ENCODE data around the gene MDH1.

Gene MDH1

DNA sequence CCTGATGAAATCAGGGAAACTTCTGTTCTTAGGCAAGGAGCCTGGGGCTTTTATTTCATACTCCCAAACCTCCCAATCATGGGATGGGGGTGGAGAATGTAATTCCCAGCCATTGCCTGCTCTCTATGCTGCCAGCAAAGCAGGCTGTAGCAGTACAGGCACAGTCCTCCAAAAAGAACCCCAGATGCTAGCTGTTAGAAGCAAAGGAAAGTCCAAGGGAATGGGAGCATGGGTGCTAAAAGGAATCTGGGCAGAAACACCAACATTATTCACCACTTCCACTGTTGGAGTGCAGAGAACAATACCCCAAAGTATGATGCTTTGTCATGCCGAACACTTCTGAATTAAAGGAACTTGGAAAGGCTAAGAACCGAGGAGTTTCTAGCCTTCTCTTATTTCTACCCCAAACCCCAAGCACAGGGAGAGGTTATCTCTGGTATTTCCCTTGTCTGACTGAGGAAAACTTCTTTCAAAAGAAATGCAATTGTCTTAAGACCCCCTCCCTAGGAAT is 24.7 kb downstream of the MDH1 start:
- Histone ChIP-seq H3K9ac (ENCODE audit: low read length) (no peak overlapping the region), H3K79me2 (ENCODE audit: low read length) (no peaks in the 10 kb centered on the region), H2AFZ (ENCODE audit: low read depth, low read length) (no peak overlapping the region), H3K4me3 (ENCODE audit: low read length) (no peak overlapping the region), H4K20me1 (ENCODE audit: insufficient read depth, low read length) (no peaks in the 10 kb centered on the region), H3K36me3 (replicated peaks; ENCODE audit: low read depth, low read length) (no peaks in the 10 kb centered on the region), H3K27ac (ENCODE audit: low read length) (no peak overlapping the region), H3K27me3 (ENCODE audit: low read depth, low read length) (no peaks in the 10 kb centered on the region), H3K9me3 (ENCODE audit: insufficient read depth, low read length) (no peaks in the 10 kb centered on the region), H3K4me2 (ENCODE audit: low read length) (no peak overlapping the region), H3K4me1 (ENCODE audit: low read length) (0 out of 2 replicates have a peak, but pooled peaks cover 6% of the 10 kb centered on the region)
- no peak for TF ChIP-seq CTCF (IDR thresholded peaks at IDR 0.05; ENCODE audit: low read depth, low read length)
- TF ChIP-seq EZH2phosphoT487 (IDR thresholded peaks at IDR 0.05; ENCODE audit: low read depth) = no peak

DNA sequence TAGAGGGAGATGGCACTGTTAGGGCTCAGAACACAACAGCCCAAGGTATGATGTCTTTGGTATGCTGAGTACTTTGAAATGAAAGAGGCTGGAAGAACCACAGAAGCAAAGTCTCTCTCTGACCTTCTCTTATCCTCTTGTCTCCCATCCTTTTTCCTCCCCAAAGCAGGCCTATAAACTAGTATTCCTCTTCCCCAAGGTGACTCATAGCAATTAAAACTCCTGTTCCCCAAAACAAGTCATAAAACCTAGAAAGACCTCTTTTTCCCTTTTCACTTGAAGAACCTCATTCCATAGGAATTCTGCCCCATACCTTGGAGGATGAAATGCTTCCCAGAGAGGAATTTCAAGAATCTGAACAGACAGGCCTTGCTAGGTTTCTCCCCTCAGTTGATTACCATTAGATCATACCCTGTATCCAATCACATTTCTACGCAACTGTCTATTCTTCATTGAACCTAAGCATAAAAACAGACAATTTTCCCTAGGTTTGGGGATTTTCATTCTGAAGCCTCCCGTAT is 25.7 kb downstream of the MDH1 start:
- Histone ChIP-seq H3K9me3 (ENCODE audit: insufficient read depth, low read length) (no peaks in the 10 kb centered on the region), H3K27me3 (ENCODE audit: low read depth, low read length) (no peaks in the 10 kb centered on the region), H3K4me3 (ENCODE audit: low read length) (no peak overlapping the region), H4K20me1 (ENCODE audit: insufficient read depth, low read length) (no peaks in the 10 kb centered on the region), H3K79me2 (ENCODE audit: low read length) (no peaks in the 10 kb centered on the region), H3K27ac (ENCODE audit: low read length) (no peak overlapping the region), H2AFZ (ENCODE audit: low read depth, low read length) (no peak overlapping the region), H3K9ac (ENCODE audit: low read length) (no peak overlapping the region), H3K4me1 (ENCODE audit: low read length) (0 out of 2 replicates have a peak, but pooled peaks cover 5% of the 10 kb centered on the region), H3K4me2 (ENCODE audit: low read length) (no peak overlapping the region), H3K36me3 (replicated peaks; ENCODE audit: low read depth, low read length) (no peaks in the 10 kb centered on the region)
- TF ChIP-seq CTCF (IDR thresholded peaks at IDR 0.05; ENCODE audit: low read depth, low read length) (no peak), EZH2phosphoT487 (IDR thresholded peaks at IDR 0.05; ENCODE audit: low read depth) (no peak)

DNA sequence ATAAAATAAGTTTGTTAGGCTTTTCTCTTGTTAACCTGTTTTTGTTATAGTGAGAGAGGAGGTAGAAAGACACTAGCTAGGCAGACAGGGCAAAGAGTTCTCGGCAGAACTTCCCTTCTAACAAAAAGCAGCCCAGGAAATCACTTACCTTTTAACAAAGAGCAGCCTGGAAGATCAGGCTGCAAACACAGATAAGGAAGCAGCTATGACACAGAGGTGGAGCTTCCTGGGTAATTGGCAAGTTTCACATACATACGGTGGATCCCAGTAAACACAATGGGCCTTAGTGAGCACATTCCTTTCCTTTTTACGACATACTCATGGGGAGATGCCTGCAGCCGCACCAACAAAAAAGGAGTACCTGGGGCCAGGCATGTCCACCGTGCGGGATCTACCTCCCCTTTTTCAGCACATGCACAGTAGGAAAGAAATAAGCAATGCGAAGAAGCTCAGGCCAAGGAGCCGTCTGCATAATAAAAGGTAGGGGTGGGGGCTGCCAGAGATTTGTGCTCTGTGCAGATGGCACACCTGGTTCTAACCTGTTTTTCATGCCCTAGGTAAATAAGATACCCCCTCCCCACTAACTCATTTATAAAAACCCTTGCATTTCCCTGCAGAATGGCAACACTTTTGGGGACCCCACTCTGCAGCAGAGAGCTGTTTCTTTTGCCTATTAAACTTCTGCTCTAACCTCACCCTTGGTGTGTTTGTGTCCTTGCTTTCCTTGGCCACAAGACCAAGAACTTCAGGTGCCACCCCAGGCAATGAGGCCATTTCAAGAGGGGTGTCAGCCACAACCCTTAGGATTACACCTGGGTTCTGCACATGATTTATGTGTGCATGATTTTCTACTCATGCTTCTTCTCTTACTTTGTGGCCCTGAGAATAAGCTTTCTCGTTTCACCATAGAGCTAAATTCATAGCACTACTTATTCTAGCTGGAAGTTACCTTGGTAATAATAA is 26.5 kb downstream of the MDH1 start:
- no peaks in the 10 kb centered on the region for H3K27me3 ChIP-seq (ENCODE audit: low read depth, low read length)
- H3K9ac ChIP-seq (ENCODE audit: low read length) = no peak overlapping the region
- H3K4me2 ChIP-seq (ENCODE audit: low read length) = no peak overlapping the region

GRCh38 chr2:63617366-63617765 is 28.6 kb downstream of the MDH1 start:
- no peaks in the 10 kb centered on the region for H3K27me3 ChIP-seq (ENCODE audit: low read depth, low read length)
- no peak overlapping the region for H2AFZ ChIP-seq (ENCODE audit: low read depth, low read length)
- no peaks in the 10 kb centered on the region for H3K36me3 ChIP-seq (replicated peaks; ENCODE audit: low read depth, low read length)
- no peaks in the 10 kb centered on the region for H3K4me1 ChIP-seq (ENCODE audit: low read length)
- no peak overlapping the region for H3K4me3 ChIP-seq (ENCODE audit: low read length)
- H3K27ac ChIP-seq (ENCODE audit: low read length) = no peak overlapping the region
- no peaks in the 10 kb centered on the region for H4K20me1 ChIP-seq (ENCODE audit: insufficient read depth, low read length)
- TF ChIP-seq EZH2phosphoT487 (IDR thresholded peaks at IDR 0.05; ENCODE audit: low read depth) = no peak
- no peak for TF ChIP-seq CTCF (IDR thresholded peaks at IDR 0.05; ENCODE audit: low read depth, low read length)
- no peak overlapping the region for H3K9ac ChIP-seq (ENCODE audit: low read length)
- H3K9me3 ChIP-seq (ENCODE audit: insufficient read depth, low read length) = no peaks in the 10 kb centered on the region
- H3K4me2 ChIP-seq (ENCODE audit: low read length) = no peak overlapping the region
- no peaks in the 10 kb centered on the region for H3K79me2 ChIP-seq (ENCODE audit: low read length)

More for the DNA sequence above, 26.5 kb downstream of the MDH1 start:
- no peaks in the 10 kb centered on the region for H3K79me2 ChIP-seq (ENCODE audit: low read length)
- TF ChIP-seq EZH2phosphoT487 (IDR thresholded peaks at IDR 0.05; ENCODE audit: low read depth) = no peak
- no peaks in the 10 kb centered on the region for H3K36me3 ChIP-seq (replicated peaks; ENCODE audit: low read depth, low read length)
- no peak overlapping the region for H3K4me3 ChIP-seq (ENCODE audit: low read length)
- H2AFZ ChIP-seq (ENCODE audit: low read depth, low read length) = no peak overlapping the region
- no peaks in the 10 kb centered on the region for H3K9me3 ChIP-seq (ENCODE audit: insufficient read depth, low read length)
- H4K20me1 ChIP-seq (ENCODE audit: insufficient read depth, low read length) = no peaks in the 10 kb centered on the region
- no peak overlapping the region for H3K27ac ChIP-seq (ENCODE audit: low read length)
- no peaks in the 10 kb centered on the region for H3K4me1 ChIP-seq (ENCODE audit: low read length)
